Cardiac fibroblast (primary cell): ENCODE data around the gene UGT1A9.
"Not testable (repeated sequence)": the region's sequence is repeated elsewhere in the genome, so short reads cannot be mapped to it uniquely, and the experiment has no call there.

Experiments
- DNase-seq, 2 donors: peaks; one replicate each; pipeline versions ENCODE4 v3.0.0 to v3.0.0-alpha.2; 2010; ENCODE audit warnings: low read depth in 2 of 2
- H3K4me3 ChIP-seq, 2 donors: replicated peaks in 1 of 2; 1 replicate in 1 of 2; 2 replicates in 1 of 2; pipeline ENCODE4 v1.5.1; 2011; ENCODE audit warnings: low read depth in 2 of 2, low read length in 2 of 2, mild to moderate bottlenecking in 2 of 2, moderate library complexity in 1 of 2
- TF ChIP-seq, protein P1 (sequence below): IDR thresholded peaks from one replicate; pipeline ENCODE4 v1.5.1; 2011; ENCODE audit warnings: low read depth, mild to moderate bottlenecking, low read length, inconsistent platforms

The UGT1A9 gene

GRCh38 chr2:233671290-233672161 is at the start of gene UGT1A9:
Gene UGT1A9 (plus strand): TSS chr2:233671898. CDS start chr2:233671935, 37 bp downstream.
- DNase-seq: no peak
- no peak within 1 kb of the TSS for H3K4me3 ChIP-seq
- TF ChIP-seq, protein P1, sequence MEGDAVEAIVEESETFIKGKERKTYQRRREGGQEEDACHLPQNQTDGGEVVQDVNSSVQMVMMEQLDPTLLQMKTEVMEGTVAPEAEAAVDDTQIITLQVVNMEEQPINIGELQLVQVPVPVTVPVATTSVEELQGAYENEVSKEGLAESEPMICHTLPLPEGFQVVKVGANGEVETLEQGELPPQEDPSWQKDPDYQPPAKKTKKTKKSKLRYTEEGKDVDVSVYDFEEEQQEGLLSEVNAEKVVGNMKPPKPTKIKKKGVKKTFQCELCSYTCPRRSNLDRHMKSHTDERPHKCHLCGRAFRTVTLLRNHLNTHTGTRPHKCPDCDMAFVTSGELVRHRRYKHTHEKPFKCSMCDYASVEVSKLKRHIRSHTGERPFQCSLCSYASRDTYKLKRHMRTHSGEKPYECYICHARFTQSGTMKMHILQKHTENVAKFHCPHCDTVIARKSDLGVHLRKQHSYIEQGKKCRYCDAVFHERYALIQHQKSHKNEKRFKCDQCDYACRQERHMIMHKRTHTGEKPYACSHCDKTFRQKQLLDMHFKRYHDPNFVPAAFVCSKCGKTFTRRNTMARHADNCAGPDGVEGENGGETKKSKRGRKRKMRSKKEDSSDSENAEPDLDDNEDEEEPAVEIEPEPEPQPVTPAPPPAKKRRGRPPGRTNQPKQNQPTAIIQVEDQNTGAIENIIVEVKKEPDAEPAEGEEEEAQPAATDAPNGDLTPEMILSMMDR: no peak

- TF ChIP-seq, protein P1: no peak
- DNase-seq: no peak
- H3K4me3 ChIP-seq: no peak overlapping the region
Measured at GRCh38 chr2:233627331-233628025, 44.2 kb upstream of the UGT1A9 start.

DNA sequence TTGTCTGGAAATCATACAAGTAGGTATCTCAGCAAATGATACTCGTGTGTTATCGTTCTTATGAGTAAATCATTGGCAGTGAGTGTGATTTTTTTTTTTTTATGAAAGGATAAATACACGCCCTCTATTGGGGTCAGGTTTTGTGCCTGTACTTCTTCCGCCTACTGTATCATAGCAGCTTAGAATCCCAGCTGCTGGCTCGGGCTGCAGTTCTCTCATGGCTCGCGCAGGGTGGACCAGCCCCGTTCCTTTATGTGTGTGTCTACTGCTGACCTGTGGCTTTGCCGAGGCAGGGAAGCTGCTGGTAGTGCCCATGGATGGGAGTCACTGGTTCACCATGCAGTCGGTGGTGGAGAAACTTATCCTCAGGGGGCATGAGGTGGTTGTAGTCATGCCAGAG is 35.4 kb upstream of the UGT1A9 start, which contains the start of gene UGT1A10:
TSS of gene UGT1A10 (plus strand) at position 143 of the 400 bp plus-strand sequence. CDS start at position 218, 75 bp downstream.
- not testable (repeated sequence) for DNase-seq, H3K4me3 ChIP-seq

DNA sequence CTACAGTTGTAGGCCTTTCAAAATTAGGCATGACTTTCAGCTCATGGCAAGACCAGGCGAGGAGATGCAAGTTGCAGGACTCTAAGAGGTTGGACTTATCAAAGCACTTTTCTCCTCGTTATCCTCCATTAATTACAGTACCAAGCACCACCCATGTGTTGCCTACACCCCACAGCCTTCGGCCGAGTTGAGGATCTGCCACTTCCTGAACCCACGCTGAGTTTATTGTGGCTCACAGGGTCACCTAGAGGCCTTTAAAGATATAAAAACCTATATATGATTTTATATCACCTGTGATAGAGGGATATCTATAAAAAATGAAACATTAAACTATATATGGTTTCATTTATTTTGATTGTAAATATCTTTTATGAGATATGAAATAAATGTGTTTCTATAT is 32.9 kb upstream of the UGT1A9 start:
- H3K4me3 ChIP-seq: no peak overlapping the region
- no peak for DNase-seq
- TF ChIP-seq, protein P1: no peak

GRCh38 chr2:233639860-233640259 is 31.8 kb upstream of the UGT1A9 start:
- DNase-seq: no peak
- TF ChIP-seq, protein P1: no peak
- H3K4me3 ChIP-seq: no peak overlapping the region

- H3K4me3 ChIP-seq: no peak overlapping the region
- peak; percentile 14 to 24 for DNase-seq
- TF ChIP-seq, protein P1: peak; percentile 32
Measured at GRCh38 chr2:233643128-233643527, 28.6 kb upstream of the UGT1A9 start.

GRCh38 chr2:233646033-233646432 is 25.7 kb upstream of the UGT1A9 start:
- not testable (repeated sequence) for DNase-seq, H3K4me3 ChIP-seq
